Hepatocyte (in vitro differentiated cells): ENCODE results near the gene ELAVL3. TPM values are rescaled to one million over a fixed set of nuclear protein-coding genes. Genes with fewer than 3 reads are reported as not detected.

Experiments
- DNase-seq: peaks from one replicate; pipeline ENCODE4 v3.0.0-alpha.2; 2016; ENCODE audit warnings: low spot score
- H2AFZ ChIP-seq: fragments of 200-600 bp; sonication (generic); 2 replicates; pipeline ENCODE4 v1.6.0; 2016; ENCODE audit warnings: antibody characterized with exemption, mild to moderate bottlenecking
- H3K27ac ChIP-seq: fragments of 200-600 bp; sonication (generic); 2 replicates; pipeline ENCODE4 v1.5.1; 2016; ENCODE audit warnings: mild to moderate bottlenecking
- H3K27me3 ChIP-seq: fragments of 200-600 bp; sonication (generic); 2 replicates; pipeline ENCODE4 v1.6.1; 2016
- H3K36me3 ChIP-seq: fragments of 200-600 bp; sonication (generic); replicated peaks from 2 replicates; pipeline ENCODE4 v1.5.1; 2016; ENCODE audit warnings: low read depth; ENCODE audit not compliant: insufficient read depth
- H3K4me1 ChIP-seq: fragments of 200-600 bp; sonication (generic); 2 replicates; pipeline ENCODE4 v1.5.1; 2016; ENCODE audit warnings: mild to moderate bottlenecking, moderate library complexity; ENCODE audit not compliant: insufficient read depth
- H3K4me2 ChIP-seq: fragments of 200-600 bp; sonication (generic); 2 replicates; pipeline ENCODE4 v1.6.0; 2016
- H3K4me3 ChIP-seq: fragments of 200-600 bp; sonication (generic); 2 replicates; pipeline ENCODE4 v1.5.1; 2016; ENCODE audit warnings: mild to moderate bottlenecking
- H3K79me2 ChIP-seq: fragments of 200-600 bp; sonication (generic); 2 replicates; pipeline ENCODE4 v1.6.0; 2017; ENCODE audit warnings: mild to moderate bottlenecking
- H3K9me2 ChIP-seq: fragments of 200-600 bp; sonication (generic); replicated peaks from 2 replicates; pipeline ENCODE4 v1.6.0; 2017; ENCODE audit warnings: mild to moderate bottlenecking; ENCODE audit not compliant: insufficient read depth
- H3K9me3 ChIP-seq: fragments of 200-600 bp; sonication (generic); 2 replicates; pipeline ENCODE4 v1.5.1; 2016; ENCODE audit warnings: low read depth, mild to moderate bottlenecking
- H4K20me1 ChIP-seq: fragments of 200-600 bp; sonication (generic); 2 replicates; pipeline ENCODE4 v1.6.0; 2016; ENCODE audit warnings: mild to moderate bottlenecking; ENCODE audit not compliant: insufficient read depth, poor library complexity, severe bottlenecking
- EZH2 ChIP-seq: fragments of 200-600 bp; sonication (generic); IDR thresholded peaks from 2 replicates; pipeline ENCODE4 v1.6.1; 2016; ENCODE audit warnings: antibody characterized with exemption, mild to moderate bottlenecking, borderline replicate concordance
- EZH2phosphoT487 ChIP-seq: fragments of 200-600 bp; sonication (generic); IDR thresholded peaks from one replicate; pipeline ENCODE4 v1.6.1; 2018; ENCODE audit warnings: antibody characterized with exemption, mild to moderate bottlenecking, low read depth, moderate library complexity; ENCODE audit not compliant: unreplicated experiment, severe bottlenecking
- WGBS: methylation state at CpG from one replicate; pipeline ENCODE4 v1.1.6; 2016; ENCODE audit warnings: low lambda C conversion rate; ENCODE audit errors: missing lambda C conversion rate; 5-methylcytosine and 5-hydroxymethylcytosine counted together
- polyA plus RNA-seq: library from polyadenylated mRNA; unstranded; fragments of >200 nt; fragmentation: Nextera tagmentation; extraction: Ambion mirVana; gene quantifications from 2 replicates; pipeline ENCODE4 v1.2.1, GENCODE V29; 2016
- total RNA-seq: library from RNA; depleted of rRNA; stranded (reverse); fragments of >200 nt; gene quantifications from 2 replicates; pipeline ENCODE4 v1.2.3, GENCODE V29; 2014
- TF ChIP-seq, protein P1 (sequence below): fragments of 200-600 bp; sonication (generic); IDR thresholded peaks from 2 replicates; pipeline ENCODE4 v1.5.1; 2016; ENCODE audit warnings: antibody characterized with exemption, mild to moderate bottlenecking; ENCODE audit not compliant: poor library complexity

Gene ELAVL3
- total RNA-seq, result 0.30 TPM in 1 of 2 replicates, not detected in the other
- polyA plus RNA-seq, result 0.11 and 0.18 TPM in 2 replicates

- TF ChIP-seq, protein P1, sequence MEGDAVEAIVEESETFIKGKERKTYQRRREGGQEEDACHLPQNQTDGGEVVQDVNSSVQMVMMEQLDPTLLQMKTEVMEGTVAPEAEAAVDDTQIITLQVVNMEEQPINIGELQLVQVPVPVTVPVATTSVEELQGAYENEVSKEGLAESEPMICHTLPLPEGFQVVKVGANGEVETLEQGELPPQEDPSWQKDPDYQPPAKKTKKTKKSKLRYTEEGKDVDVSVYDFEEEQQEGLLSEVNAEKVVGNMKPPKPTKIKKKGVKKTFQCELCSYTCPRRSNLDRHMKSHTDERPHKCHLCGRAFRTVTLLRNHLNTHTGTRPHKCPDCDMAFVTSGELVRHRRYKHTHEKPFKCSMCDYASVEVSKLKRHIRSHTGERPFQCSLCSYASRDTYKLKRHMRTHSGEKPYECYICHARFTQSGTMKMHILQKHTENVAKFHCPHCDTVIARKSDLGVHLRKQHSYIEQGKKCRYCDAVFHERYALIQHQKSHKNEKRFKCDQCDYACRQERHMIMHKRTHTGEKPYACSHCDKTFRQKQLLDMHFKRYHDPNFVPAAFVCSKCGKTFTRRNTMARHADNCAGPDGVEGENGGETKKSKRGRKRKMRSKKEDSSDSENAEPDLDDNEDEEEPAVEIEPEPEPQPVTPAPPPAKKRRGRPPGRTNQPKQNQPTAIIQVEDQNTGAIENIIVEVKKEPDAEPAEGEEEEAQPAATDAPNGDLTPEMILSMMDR, result no peak
- TF ChIP-seq EZH2, result no peak
- no peak for TF ChIP-seq EZH2phosphoT487
- Histone ChIP-seq H3K4me1 (peaks cover 5% of the 10 kb centered on the region), H3K4me3 (no peak within 1 kb of the TSS), H3K27me3 (peaks cover 55% of the 10 kb centered on the region), H3K9me3 (no peaks in the 10 kb centered on the region), H2AFZ (no peak within 1 kb of the TSS), H3K79me2 (no peaks in the 10 kb centered on the region), H3K36me3 (no peaks in the 10 kb centered on the region), H3K27ac (no peak within 1 kb of the TSS), H4K20me1 (no peaks in the 10 kb centered on the region), H3K9me2 (no peaks in the 10 kb centered on the region), H3K4me2 (peak within 1 kb of the TSS; percentile 79)
- no peak for DNase-seq
- WGBS, result 24% methylated on average over 25 of the region's 77 CpGs
Measured at GRCh38 chr19:11480715-11481533, at the start of gene ELAVL3. TSS of gene ELAVL3 (minus strand) at chr19:11481046. CDS start at chr19:11480608, 438 bp downstream.

DNA sequence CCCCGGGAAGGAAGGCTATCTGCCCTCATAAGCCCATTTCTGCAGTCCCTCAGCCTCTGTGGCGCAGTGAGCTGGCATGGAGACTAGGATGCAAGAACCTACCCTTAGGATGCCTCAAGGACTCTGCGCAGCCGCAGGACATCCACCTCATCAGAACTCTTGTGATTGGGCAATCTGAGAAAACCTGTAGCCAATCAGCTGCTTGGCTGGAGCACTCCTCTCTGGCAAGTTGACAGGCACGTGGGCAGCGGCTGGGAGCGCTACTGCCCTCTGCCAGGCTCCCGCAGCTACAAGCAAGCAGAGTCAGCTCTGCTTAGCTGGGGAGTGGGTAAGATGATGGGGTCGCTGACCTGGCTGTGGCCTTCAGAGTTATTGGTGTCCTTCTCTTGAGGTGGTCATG lies 49.6 kb upstream of the ELAVL3 start:
- no peaks in the 10 kb centered on the region for H3K36me3 ChIP-seq
- no peaks in the 10 kb centered on the region for H3K9me3 ChIP-seq
- H3K27ac ChIP-seq, result no peak overlapping the region
- no peaks in the 10 kb centered on the region for H4K20me1 ChIP-seq
- TF ChIP-seq EZH2, result no peak
- TF ChIP-seq EZH2phosphoT487, result no peak
- TF ChIP-seq, protein P1, result peak; percentile 17
- no peak overlapping the region for H2AFZ ChIP-seq
- DNase-seq, result peak; percentile 73
- 22% methylated on average over 9 of the region's 9 CpGs for WGBS
- no peaks in the 10 kb centered on the region for H3K9me2 ChIP-seq
- no peak overlapping the region for H3K4me3 ChIP-seq
- H3K4me2 ChIP-seq, result no peak overlapping the region
- H3K79me2 ChIP-seq, result peaks cover 19% of the 10 kb centered on the region
- H3K4me1 ChIP-seq, result peaks cover 7% of the 10 kb centered on the region
- no peaks in the 10 kb centered on the region for H3K27me3 ChIP-seq

- no peak for TF ChIP-seq EZH2phosphoT487
- TF ChIP-seq EZH2, result no peak
- TF ChIP-seq, protein P1, result no peak
- Histone ChIP-seq H3K27me3 (no peaks in the 10 kb centered on the region), H4K20me1 (no peaks in the 10 kb centered on the region), H3K36me3 (no peaks in the 10 kb centered on the region), H3K4me3 (peak within 1 kb of the TSS; percentile 48), H2AFZ (peak within 1 kb of the TSS; percentile 55), H3K79me2 (peaks cover 24% of the 10 kb centered on the region), H3K9me3 (no peaks in the 10 kb centered on the region), H3K9me2 (no peaks in the 10 kb centered on the region), H3K27ac (peak within 1 kb of the TSS; percentile 84), H3K4me2 (peak within 1 kb of the TSS; percentile 88), H3K4me1 (peaks cover 6% of the 10 kb centered on the region)
- DNase-seq, result peak; percentile 98
- WGBS, result under 1% methylated on average over 47 of the region's 47 CpGs
Measured at GRCh38 chr19:11528551-11529341, 47.9 kb upstream of the ELAVL3 start, which contains the start of gene ECSIT. TSS of gene ECSIT (minus strand) at chr19:11529134. CDS start at chr19:11519170, 9,964 bp downstream.
